ENCODE data around the gene AMOTL1.
A peak's percentile ranks its signal among the peaks of the same experiment; 100 is the strongest.
"Not testable (repeated sequence)": the region's sequence is repeated elsewhere in the genome, so short reads cannot be mapped to it uniquely, and the experiment has no call there.

AMOTL1 gene

GRCh38 chr11:94851864-94852636, 83.9 kb downstream of the AMOTL1 start:
- no peak overlapping the region for H3K4me3 Mint-ChIP-seq
- no peaks in the 10 kb centered on the region for H3K27me3 Mint-ChIP-seq
- H3K9me3 Mint-ChIP-seq, result peaks cover 2 to 4% of the 10 kb centered on the region in 2 donors
- no peak for DNase-seq
- ATAC-seq (replicated peaks), result no peak
- no peaks in the 10 kb centered on the region for H3K36me3 Mint-ChIP-seq
- no peak overlapping the region for H3K27ac Mint-ChIP-seq
- H3K4me1 Mint-ChIP-seq, result peaks cover 0 to 5% of the 10 kb centered on the region in 2 donors

GRCh38 chr11:94853288-94853687, 85.1 kb downstream of the AMOTL1 start:
- ATAC-seq (replicated peaks); H3K9me3 Mint-ChIP-seq; DNase-seq; H3K4me3 Mint-ChIP-seq; H3K27ac Mint-ChIP-seq; H3K36me3 Mint-ChIP-seq; H3K27me3 Mint-ChIP-seq: not testable (repeated sequence)
- peaks cover 8 to 17% of the 10 kb centered on the region in 2 donors for H3K4me1 Mint-ChIP-seq

- Mint-ChIP-seq H3K4me1 (peaks cover 8 to 19% of the 10 kb centered on the region in 2 donors), H3K36me3 (no peaks in the 10 kb centered on the region), H3K9me3 (peaks cover 2 to 4% of the 10 kb centered on the region in 2 donors), H3K27ac (no peak overlapping the region), H3K4me3 (no peak overlapping the region), H3K27me3 (no peaks in the 10 kb centered on the region)
- no peak for DNase-seq
- no peak for ATAC-seq (replicated peaks)
Observed at GRCh38 chr11:94853836-94854235, 85.7 kb downstream of the AMOTL1 start.

GRCh38 chr11:94854770-94855633, 86.8 kb downstream of the AMOTL1 start:
- ATAC-seq (replicated peaks), result no peak
- no peak overlapping the region for H3K4me3 Mint-ChIP-seq
- peaks cover 0 to 3% of the 10 kb centered on the region in 2 donors for H3K36me3 Mint-ChIP-seq
- H3K27me3 Mint-ChIP-seq, result no peaks in the 10 kb centered on the region
- no peak overlapping the region for H3K27ac Mint-ChIP-seq
- peaks cover 8 to 19% of the 10 kb centered on the region in 2 donors for H3K4me1 Mint-ChIP-seq
- no peak for DNase-seq
- peaks cover 2 to 4% of the 10 kb centered on the region in 2 donors for H3K9me3 Mint-ChIP-seq

GRCh38 chr11:94855666-94856065, 87.5 kb downstream of the AMOTL1 start:
- no peak for ATAC-seq (replicated peaks)
- H3K27ac Mint-ChIP-seq, result no peak overlapping the region
- peaks cover 0 to 3% of the 10 kb centered on the region in 2 donors for H3K36me3 Mint-ChIP-seq
- no peak overlapping the region for H3K4me3 Mint-ChIP-seq
- peaks cover 8 to 19% of the 10 kb centered on the region in 2 donors for H3K4me1 Mint-ChIP-seq
- no peak for DNase-seq
- H3K27me3 Mint-ChIP-seq, result no peaks in the 10 kb centered on the region
- peaks cover 2 to 4% of the 10 kb centered on the region in 2 donors for H3K9me3 Mint-ChIP-seq

- ATAC-seq (replicated peaks), result no peak
- DNase-seq, result no peak
- H3K36me3 Mint-ChIP-seq, result peaks cover 0 to 3% of the 10 kb centered on the region in 2 donors
- H3K4me1 Mint-ChIP-seq, result peaks cover 8 to 19% of the 10 kb centered on the region in 2 donors
- no peak overlapping the region for H3K27ac Mint-ChIP-seq
- no peak overlapping the region for H3K4me3 Mint-ChIP-seq
- H3K9me3 Mint-ChIP-seq, result peaks cover 2 to 4% of the 10 kb centered on the region in 2 donors
- no peaks in the 10 kb centered on the region for H3K27me3 Mint-ChIP-seq
Observed at GRCh38 chr11:94856443-94856842, 88.3 kb downstream of the AMOTL1 start.

- ATAC-seq (replicated peaks), result peak; percentile 67 to 73
- no peak for DNase-seq
- Mint-ChIP-seq H3K36me3 (peaks cover 0 to 3% of the 10 kb centered on the region in 2 donors), H3K27me3 (no peaks in the 10 kb centered on the region), H3K4me1 (peaks cover 8 to 19% of the 10 kb centered on the region in 2 donors), H3K9me3 (peaks cover 2 to 4% of the 10 kb centered on the region in 2 donors), H3K4me3 (no peak overlapping the region), H3K27ac (no peak overlapping the region)
Observed at GRCh38 chr11:94857337-94857736, 89.2 kb downstream of the AMOTL1 start.

GRCh38 chr11:94858012-94858705, 90.0 kb downstream of the AMOTL1 start:
- Mint-ChIP-seq H3K4me3 (no peak overlapping the region), H3K27ac (no peak overlapping the region), H3K4me1 (peaks cover 8 to 19% of the 10 kb centered on the region in 2 donors), H3K27me3 (no peaks in the 10 kb centered on the region), H3K36me3 (peaks cover 0 to 3% of the 10 kb centered on the region in 2 donors), H3K9me3 (peaks cover 2 to 3% of the 10 kb centered on the region in 2 donors)
- ATAC-seq (replicated peaks), result peak in 1 of 2 donors; percentile 62
- no peak for DNase-seq

GRCh38 chr11:94860333-94860732, 92.2 kb downstream of the AMOTL1 start:
- Mint-ChIP-seq H3K9me3 (no peaks in the 10 kb centered on the region), H3K27me3 (no peaks in the 10 kb centered on the region), H3K36me3 (peaks cover 0 to 3% of the 10 kb centered on the region in 2 donors), H3K4me3 (no peak overlapping the region), H3K27ac (no peak overlapping the region), H3K4me1 (peaks cover 8 to 19% of the 10 kb centered on the region in 2 donors)
- ATAC-seq (replicated peaks), result no peak
- no peak for DNase-seq

GRCh38 chr11:94861306-94861845, 93.2 kb downstream of the AMOTL1 start:
- Mint-ChIP-seq H3K9me3 (no peaks in the 10 kb centered on the region), H3K4me3 (no peak overlapping the region), H3K27ac (no peak overlapping the region), H3K36me3 (peaks cover 0 to 3% of the 10 kb centered on the region in 2 donors), H3K4me1 (peaks cover 8 to 19% of the 10 kb centered on the region in 2 donors), H3K27me3 (no peaks in the 10 kb centered on the region)
- ATAC-seq (replicated peaks) (no peak), DNase-seq (no peak)

- Mint-ChIP-seq H3K27ac (no peak overlapping the region), H3K9me3 (no peaks in the 10 kb centered on the region)
Observed at GRCh38 chr11:94862926-94863880, 95.0 kb downstream of the AMOTL1 start.

GRCh38 chr11:94864506-94865045, 96.4 kb downstream of the AMOTL1 start:
- Mint-ChIP-seq H3K4me3 (no peak overlapping the region), H3K9me3 (no peaks in the 10 kb centered on the region), H3K36me3 (peaks cover 0 to under 1% of the 10 kb centered on the region in 2 donors), H3K27ac (no peak overlapping the region), H3K27me3 (no peaks in the 10 kb centered on the region), H3K4me1 (no peaks in the 10 kb centered on the region)
- DNase-seq, result no peak
- no peak for ATAC-seq (replicated peaks)

More at GRCh38 chr11:94862926-94863880, 95.0 kb downstream of the AMOTL1 start:
- Mint-ChIP-seq H3K4me1 (peaks cover 0 to 3% of the 10 kb centered on the region in 2 donors), H3K4me3 (no peak overlapping the region), H3K27me3 (no peaks in the 10 kb centered on the region), H3K36me3 (peaks cover 0 to 3% of the 10 kb centered on the region in 2 donors)
- DNase-seq, result no peak
- no peak for ATAC-seq (replicated peaks)

Measured in stimulated activated naive B cell treated with anti-CD40 and anti-IgM and Interleukin-4, amounts not matched to agents 10 μg/mL and 1 μg/mL and 100 μg/mL, for 72 hours (primary cell).